ENCODE results near the gene FSTL4.

Gene FSTL4

DNA sequence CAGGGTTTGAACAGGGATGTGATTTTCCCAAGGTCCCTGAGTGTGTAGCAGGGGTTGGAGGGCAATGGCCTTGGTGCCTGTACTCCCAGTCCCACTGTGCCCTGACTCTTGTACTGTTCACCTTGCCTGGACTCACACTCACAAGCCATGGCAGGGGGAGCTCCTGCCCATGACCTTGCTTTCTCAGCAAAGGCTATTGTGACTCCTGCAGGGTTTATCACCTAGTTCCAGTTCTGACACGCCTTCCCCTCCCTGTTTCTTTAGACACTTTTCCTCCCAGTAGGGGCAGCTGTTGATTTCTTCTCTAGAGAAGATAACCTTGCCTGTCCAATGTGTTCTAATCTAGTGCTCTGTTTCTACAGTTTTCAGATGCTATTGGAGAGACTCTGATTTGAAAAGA is 139.5 kb downstream of the FSTL4 start:
- DNase-seq, result no peak

GRCh38 chr5:133471699-133472098 is 140.6 kb downstream of the FSTL4 start:
- DNase-seq, result no peak

- DNase-seq, result no peak
Measured at GRCh38 chr5:133470841-133471240, 141.5 kb downstream of the FSTL4 start.

DNA sequence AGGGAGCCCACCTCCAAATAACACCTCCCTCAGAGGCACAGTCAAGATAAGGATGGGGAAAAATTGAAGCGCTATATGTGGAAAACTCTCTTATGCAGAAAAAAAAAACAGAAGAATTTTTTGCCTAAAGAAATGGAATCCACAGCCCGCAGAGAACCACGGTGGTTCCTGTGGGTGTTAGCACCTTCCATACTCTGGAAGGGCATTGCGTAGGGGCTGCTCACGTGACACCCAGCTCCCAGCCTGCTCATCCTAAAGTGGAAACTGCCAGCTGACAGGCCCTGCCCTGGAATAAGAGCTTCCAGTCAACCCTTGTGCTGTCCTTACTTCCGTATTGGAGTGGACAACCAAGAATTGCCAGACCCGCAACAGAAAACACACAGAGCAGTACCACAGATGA is 142.5 kb downstream of the FSTL4 start:
- DNase-seq, result no peak

GRCh38 chr5:133469252-133469651 is 143.1 kb downstream of the FSTL4 start:
- DNase-seq, result no peak

DNA sequence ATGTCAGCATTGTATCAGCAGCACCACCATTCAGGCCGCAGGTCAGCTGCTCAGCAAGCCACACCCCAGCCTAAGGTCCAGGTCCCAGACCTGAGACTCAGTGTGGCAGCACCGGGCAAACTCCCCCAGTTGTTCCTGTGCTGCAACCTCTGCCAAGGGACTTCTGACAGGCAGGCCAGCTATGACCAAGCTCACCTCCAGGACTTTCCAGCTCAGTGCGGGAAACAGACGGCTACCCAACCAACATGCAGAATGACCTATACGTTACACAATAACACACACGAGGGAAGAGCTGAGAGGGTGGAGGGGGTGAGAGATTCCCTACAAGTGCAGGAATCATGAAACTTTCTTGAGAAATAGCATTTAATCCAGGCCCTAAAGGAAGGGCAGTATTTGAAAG is 143.7 kb downstream of the FSTL4 start:
- no peak for DNase-seq

- DNase-seq, result no peak
Measured at GRCh38 chr5:133467826-133468463, 144.4 kb downstream of the FSTL4 start.

GRCh38 chr5:133467335-133467779 is 145.0 kb downstream of the FSTL4 start:
- no peak for DNase-seq

DNA sequence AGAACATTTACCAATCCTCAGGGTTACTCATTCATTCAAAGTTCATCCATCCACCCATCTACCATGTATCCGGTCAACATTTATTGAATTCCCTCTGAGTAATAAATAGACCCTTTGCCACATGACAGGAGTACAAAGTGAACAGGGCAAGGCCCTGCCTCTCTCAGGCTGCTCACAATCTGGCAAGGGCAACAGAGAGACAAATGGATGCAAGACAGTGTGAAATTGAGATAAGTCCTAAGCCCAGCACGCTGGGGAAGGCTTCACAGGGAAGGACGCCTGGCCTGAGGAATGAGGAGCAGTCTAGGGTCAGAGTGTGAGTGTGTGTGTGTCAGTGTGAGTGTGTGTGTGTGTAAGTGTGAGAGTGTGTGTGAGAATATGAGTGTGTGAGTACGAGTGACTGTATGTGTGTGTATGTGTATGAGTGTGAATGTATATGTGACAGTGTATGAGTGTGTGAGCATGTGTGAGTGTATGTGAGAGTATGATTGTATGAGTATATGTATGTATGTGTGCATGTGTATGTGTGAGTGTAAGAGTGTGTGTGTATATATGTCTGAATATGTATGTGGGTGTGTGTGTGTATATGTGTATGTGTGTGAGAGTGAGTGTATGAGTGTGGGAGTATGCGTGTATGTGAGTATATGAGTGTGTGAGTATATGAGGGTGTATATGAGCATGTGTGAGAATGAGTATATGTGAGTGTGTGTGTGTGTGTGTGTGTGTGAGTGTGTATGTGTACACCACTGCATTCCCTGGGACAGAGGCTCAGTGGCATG is 145.6 kb downstream of the FSTL4 start:
- no peak for DNase-seq

DNA sequence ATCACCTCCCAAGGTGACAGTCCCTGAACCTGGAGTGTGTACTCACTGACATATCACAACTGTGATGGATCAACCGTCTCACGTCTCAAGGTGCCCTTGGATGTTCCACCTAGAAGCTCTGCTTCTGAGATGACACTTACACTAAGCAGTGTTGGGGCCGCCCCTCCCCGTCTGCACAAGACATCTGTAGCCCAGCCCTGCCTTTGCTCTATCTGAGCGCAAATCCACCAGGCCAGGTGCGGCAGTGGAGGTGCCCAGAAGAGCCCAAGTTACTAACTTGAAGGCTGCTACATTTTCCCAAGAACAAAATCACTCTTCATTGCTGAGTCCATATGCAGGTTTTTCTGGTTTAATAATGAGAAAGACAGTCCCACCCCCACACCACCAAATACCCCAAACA is 148.3 kb downstream of the FSTL4 start:
- DNase-seq, result no peak

GRCh38 chr5:133461796-133462516 is 150.4 kb downstream of the FSTL4 start:
- DNase-seq, result no peak

- no peak for DNase-seq
Measured at GRCh38 chr5:133460172-133460758, 152.1 kb downstream of the FSTL4 start.

DNA sequence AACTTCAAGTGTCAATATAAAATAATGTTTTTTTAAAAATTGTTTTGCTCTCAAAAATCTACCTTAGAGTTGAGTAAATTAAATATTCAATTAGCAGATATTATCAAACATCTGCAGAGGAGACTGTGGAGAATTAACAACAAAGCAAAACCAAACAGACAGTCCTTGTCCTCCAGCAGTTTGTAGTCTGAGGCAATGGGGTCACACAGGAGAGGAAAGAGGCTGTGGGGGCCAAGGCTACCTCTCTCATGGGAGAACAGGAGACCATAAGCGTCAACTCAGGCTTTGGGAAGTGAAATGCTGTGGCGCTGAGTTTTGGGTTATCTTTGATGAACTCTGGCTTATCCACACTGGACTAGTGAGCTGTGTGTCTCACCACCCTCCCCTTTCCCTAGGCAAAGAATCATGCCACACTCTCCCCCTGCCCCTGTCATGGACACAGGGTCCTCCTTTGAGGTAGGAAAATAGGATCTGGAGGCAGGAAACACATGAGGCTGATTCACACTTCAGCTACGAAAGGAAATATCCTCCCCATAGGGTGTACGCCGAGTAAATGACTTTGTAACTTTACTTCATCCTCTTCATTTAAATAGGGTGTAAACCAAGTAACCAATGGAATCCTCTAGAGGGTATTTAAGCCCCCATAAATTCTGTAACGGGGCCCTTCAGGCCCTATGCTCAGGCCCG is 152.7 kb downstream of the FSTL4 start:
- no peak for DNase-seq

DNA sequence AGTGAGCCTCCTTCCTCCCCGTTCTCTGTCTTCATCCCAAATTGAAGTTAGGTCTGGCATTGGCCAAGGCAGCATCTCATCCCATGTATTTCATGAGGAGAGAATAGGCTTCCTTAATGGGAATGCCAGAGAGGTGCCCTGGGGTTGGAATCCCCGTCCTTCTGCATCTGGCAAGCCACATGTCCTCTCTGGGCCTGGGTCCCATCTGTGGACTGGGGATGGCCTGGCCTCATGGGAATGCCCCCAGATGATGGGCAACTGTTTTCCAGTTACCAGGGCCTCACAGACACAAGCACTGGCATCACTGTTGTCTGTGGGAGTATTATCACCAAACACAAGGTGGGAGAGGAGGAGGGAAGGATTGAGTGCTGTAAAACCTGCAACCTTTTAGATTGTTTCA is 153.9 kb downstream of the FSTL4 start:
- DNase-seq, result no peak

GRCh38 chr5:133457439-133458355 is 154.6 kb downstream of the FSTL4 start:
- no peak for DNase-seq

- no peak for DNase-seq
Measured at GRCh38 chr5:133456933-133457402, 155.4 kb downstream of the FSTL4 start.

GRCh38 chr5:133455676-133456075 is 156.7 kb downstream of the FSTL4 start:
- DNase-seq, result no peak

DNA sequence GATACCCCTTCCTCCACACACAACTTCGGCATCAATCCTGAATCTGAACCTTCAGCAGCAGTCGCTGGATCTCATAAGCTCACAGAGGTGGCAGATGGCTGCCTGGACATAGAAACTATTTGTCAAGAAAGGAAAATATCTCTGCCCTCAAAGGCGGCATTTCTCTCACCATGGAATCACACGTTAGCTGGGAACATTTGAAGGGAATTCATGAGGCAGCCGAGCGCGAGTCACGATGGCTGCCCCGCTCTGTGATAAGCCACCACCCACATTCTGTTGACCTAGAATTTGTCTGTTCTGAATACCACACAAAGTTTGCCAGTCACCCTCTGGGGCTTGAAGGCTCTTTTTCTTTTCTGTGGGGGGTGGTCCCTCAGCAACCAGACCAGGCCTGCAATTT is 157.9 kb downstream of the FSTL4 start:
- no peak for DNase-seq

- DNase-seq, result no peak
Measured at GRCh38 chr5:133453831-133454230, 158.5 kb downstream of the FSTL4 start.

GRCh38 chr5:133453084-133453780 is 159.1 kb downstream of the FSTL4 start:
- no peak for DNase-seq

DNA sequence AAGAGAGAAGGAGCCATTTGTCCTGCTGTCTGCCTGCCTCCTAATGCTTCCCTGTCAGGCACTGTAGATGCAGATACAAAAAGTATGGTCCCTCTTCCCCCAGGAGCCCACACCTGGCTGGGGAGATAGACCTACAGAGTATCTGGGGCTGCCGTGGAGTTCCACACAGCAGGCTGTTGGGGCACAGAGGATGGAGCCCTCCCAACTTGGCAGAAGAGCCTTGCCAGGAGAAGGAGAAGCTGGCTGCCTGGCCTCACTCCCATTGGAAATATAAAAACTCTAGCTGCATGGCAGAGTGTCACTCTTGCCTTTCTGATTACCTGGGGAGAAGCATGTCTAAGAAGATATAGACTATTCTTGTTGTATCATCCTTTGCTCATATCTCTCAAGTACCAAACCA is 160.4 kb downstream of the FSTL4 start:
- DNase-seq, result no peak

Measured in activated CD4-positive, CD25-positive, alpha-beta regulatory T cell (primary cell).